NCI-H748 (cell line): ENCODE results near the gene RAB1B.
"Not testable (repeated sequence)": the region's sequence is repeated elsewhere in the genome, so short reads cannot be mapped to it uniquely, and the experiment has no call there.

ENCODE experiments used
- DNase-seq: peaks from one replicate; lab custom pipeline; 2025; ENCODE audit not compliant: unreplicated experiment; lab: John Stamatoyannopoulos, UW

RAB1B gene

GRCh38 chr11:66266378-66267038, 1.9 kb upstream of the RAB1B start:
- DNase-seq = no peak

DNA sequence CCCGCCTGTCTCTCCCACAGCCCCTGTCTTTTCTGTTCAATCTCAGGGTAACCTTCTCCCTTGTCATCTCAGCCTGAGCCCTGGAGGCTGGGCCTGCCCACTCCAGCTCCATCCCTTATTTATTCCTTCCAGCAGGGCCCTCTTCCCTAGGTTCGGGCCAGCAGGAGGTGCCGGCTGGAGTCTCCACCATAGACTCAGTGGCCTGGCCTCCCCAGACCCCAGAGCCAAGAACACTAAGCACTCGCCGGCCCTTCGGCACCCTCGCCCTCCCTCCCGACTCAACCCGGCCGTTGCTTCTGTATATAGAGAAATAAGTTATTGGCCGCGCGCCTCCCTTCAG, 1.4 kb upstream of the RAB1B start:
- DNase-seq = no peak

DNA sequence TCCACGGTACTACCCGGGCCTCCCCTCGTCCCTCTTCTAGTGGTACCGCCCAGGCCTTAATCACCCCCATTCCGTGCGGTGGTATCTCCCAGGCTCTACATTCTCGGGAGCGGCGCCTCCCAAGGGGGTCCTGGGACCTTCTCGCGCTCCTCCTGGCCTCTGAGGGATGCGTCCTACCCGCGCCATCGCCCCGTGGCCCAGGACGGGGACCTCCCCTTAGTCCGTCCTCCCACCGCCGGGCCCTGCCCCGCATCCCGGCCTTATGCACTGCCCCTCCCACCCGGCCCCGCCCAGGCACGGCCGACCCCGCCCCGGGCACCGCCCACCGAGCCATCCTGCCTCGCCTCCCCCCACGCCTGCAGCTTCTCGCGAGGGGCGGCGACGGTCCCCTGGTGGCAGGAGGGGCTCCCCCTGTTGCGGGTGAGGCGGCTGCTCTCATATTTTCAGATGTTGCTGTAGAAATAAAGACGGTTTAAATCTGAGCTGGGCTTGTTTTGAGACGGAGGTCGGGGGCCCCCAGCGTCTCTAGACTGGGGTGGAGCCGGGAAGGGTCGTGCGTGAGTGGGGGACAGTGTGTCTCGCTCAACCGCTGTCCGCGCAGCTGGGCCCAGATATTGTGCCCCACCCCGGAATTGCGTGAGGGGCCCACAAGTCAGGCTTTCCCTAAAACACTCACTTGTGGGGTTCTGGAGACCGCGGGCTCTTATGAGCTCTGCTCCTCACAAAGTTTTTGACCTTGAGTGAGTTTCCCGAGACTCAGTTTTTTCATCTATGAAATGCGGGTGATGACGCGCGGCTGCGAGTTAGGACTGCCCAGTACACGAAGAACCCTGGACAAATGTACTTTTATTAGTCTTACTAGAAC, 828 bp upstream of the RAB1B start:
- DNase-seq = peak; percentile 81

DNA sequence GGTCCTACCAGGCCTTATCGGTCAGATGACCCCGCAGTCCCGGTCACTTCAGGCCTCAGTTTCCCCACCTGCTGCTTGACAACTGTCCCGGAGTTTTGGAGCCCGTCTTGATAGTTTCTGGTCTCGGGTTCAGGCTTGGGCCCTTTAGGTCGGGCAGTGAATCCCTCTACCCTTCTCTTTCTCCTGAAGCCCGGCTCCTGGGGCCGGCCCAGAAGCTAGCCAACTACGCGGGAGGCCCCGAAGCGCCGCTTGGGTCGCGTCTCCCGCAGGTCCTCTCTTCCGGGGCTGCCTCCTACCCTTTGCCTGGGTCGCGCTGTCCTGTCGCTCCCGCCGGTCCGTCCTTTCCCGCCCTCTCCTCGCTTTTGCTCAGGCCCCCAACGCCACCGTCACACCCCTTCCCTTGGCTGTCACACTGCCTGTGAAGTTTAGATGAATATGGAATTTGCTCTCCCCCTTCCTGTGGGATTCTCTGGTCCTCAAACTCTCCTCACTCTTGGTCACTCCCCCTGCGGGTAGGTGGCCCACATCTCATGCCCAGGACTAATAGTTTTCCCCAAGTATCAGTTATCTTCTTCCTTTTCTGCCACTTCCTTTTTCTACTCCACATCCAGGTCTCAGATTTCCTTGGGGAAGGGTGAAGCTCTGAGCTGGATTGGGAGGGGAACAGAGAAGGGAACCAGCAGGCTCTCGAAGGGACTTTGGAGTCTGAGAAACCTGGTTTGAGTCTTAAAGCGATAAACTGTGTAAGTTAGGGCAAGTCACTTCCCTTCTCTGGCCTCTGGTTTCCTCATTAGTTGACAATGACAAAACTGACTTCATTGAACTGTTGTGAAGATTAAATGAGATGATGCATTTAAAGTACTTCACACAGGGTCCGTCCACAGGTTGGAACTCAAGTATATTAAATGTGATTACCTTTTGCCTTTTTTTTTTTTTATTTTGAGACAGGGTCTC, 790 bp downstream of the RAB1B start:
- peak; percentile 51 for DNase-seq

DNA sequence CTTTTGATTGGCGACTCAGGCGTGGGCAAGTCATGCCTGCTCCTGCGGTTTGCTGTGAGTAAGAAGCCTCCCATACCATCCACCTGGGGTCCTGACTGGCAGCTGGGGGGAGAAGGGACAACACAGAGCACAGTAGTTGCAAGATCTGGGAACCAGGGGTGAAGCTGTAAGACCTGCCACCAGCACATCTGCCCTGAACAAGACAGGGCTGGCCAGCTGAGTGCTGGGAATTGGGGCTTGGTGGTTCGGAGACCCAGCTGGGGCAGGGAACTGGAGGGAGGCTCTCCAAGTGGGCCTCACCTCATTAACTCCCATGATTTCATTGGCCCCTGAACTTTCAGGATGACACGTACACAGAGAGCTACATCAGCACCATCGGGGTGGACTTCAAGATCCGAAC, 3.4 kb downstream of the RAB1B start:
- no peak for DNase-seq

- DNase-seq = no peak
Measured at GRCh38 chr11:66272596-66272995, 4.2 kb downstream of the RAB1B start.

DNA sequence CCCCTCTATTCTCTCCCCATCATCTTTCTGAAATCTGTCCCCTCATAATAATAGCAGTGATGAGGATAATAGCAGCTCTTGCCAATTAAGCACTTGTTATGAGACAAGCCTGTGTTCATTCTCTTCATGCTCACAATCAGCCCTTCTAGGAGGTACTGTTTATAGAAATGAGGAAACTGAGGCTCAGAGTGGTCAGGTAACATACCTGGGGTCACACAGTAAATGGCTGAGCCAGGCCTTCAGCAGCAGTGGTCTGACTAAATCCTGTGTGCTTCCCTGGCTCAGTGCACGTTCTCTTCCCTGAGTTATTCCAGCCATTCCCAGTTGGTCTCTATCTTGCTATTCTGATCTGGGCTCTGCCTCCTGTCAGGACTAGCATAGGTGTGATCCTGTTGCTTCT, 5.8 kb downstream of the RAB1B start:
- DNase-seq = no peak

DNA sequence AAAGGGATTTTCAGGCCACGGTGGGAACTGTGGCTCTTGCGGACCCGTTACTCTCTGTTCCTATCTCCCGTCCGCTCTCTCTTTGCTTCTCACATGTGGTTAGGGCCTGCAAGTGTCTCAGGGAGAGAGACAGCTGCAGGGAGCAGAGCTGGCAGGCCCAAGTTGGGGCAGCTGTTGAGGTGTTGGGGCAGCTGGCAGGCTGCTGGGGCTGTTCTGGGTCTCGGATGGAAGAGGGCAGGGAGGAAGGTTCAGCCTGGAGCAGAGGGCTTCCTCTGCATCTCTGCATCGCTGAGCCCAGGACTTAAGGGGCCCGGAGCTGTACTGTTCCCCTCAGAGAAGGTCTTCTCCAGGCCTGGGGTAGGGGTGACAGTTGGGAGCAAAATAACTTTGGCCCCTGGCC, 7.0 kb downstream of the RAB1B start:
- DNase-seq = no peak

GRCh38 chr11:66275984-66276612, 7.7 kb downstream of the RAB1B start:
- no peak for DNase-seq

GRCh38 chr11:66276619-66277018, 8.2 kb downstream of the RAB1B start:
- not testable (repeated sequence) for DNase-seq

GRCh38 chr11:66277064-66277463, 8.6 kb downstream of the RAB1B start:
- DNase-seq = not testable (repeated sequence)

- DNase-seq = peak; percentile 66
Measured at GRCh38 chr11:66277471-66278362, 9.3 kb downstream of the RAB1B start, which contains the start of gene CNIH2. TSS of gene CNIH2 (plus strand) at chr11:66278175. CDS start at chr11:66278457, 282 bp downstream.

GRCh38 chr11:66278363-66279091, 10.1 kb downstream of the RAB1B start:
- peak; percentile 65 for DNase-seq

DNA sequence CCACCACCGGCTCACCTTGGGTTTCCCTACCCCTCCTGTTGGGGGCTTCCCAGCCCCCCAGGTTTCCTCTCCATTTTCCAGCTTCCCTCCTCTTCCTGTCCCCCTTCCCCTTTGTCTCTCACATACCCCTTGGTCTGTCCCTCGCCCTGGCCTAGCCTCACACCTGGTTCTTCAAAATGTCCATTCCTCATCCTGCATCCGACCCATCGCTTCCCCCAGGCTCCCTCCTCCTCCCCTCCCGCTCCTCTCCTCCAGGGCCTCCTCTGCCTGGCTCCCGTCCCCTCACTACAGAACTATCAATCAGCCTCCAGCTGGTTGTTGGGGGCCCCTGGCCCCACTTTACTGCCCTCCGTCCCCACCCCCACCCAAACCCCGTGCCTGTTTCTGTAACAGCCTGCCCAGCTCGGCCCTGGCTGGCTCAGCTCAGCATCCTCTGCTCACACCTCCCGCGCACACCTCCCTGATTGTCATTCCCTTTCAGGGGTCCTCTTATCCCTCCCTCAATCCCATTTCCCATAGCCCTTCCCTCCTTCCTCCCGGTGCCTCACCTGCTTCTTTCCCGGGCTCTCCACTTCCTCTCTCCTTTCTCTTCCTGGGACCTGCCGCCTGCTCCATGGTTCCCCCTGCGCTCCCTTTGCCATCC, 10.8 kb downstream of the RAB1B start:
- peak; percentile 40 for DNase-seq

DNA sequence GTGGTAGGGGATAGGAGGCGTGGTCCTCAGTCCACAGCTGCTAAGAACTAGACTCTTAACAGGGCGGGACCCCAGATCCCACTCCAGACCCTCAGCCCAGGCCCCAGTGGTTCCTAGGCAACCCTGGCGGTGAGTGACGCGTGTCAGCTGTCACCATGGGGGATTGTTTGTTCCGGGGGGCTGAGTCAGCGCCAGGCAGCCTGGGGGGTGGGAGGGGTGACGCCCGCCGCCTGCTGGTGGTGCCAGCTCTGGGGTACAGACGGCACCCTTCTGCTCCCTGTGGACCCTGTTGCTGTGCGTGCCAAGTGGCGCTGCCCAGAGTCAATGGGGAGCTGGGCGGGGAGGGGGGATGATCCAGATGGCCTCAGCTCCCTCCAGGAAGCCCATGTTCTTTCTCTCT, 12.0 kb downstream of the RAB1B start:
- DNase-seq = peak; percentile 26

DNA sequence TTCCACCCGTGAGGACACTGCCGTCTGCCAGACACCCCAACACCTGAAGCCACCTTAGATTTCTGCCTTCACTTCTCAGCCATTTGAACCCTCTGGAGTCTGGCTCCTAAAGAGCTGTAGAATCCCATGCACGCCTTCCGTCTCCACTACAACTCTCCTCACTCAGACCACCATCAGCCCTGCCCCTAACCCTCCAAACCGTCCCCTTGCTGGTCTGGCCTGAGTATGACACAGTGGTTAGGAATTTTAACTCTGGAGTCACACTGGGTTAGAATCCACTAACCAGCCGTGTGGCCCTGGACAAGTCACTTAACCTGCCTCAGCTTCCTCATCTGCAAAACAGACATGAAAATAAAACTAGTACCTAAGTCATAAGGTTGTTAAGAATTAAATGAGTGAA, 12.6 kb downstream of the RAB1B start:
- no peak for DNase-seq

GRCh38 chr11:66281776-66282467, 13.5 kb downstream of the RAB1B start:
- no peak for DNase-seq
